Hepatocyte (in vitro differentiated cells): ENCODE measurements around the gene LRFN4. TPM values are rescaled to one million over a fixed set of nuclear protein-coding genes. Genes with fewer than 3 reads are reported as not detected.

Experiments
- DNase-seq: peaks from one replicate; pipeline ENCODE4 v3.0.0-alpha.2; 2016; ENCODE audit warnings: low spot score
- H2AFZ ChIP-seq: fragments of 200-600 bp; sonication (generic); 2 replicates; pipeline ENCODE4 v1.6.0; 2016; ENCODE audit warnings: antibody characterized with exemption, mild to moderate bottlenecking
- H3K27ac ChIP-seq: fragments of 200-600 bp; sonication (generic); 2 replicates; pipeline ENCODE4 v1.5.1; 2016; ENCODE audit warnings: mild to moderate bottlenecking
- H3K27me3 ChIP-seq: fragments of 200-600 bp; sonication (generic); 2 replicates; pipeline ENCODE4 v1.6.1; 2016
- H3K36me3 ChIP-seq: fragments of 200-600 bp; sonication (generic); replicated peaks from 2 replicates; pipeline ENCODE4 v1.5.1; 2016; ENCODE audit warnings: low read depth; ENCODE audit not compliant: insufficient read depth
- H3K4me1 ChIP-seq: fragments of 200-600 bp; sonication (generic); 2 replicates; pipeline ENCODE4 v1.5.1; 2016; ENCODE audit warnings: mild to moderate bottlenecking, moderate library complexity; ENCODE audit not compliant: insufficient read depth
- H3K4me2 ChIP-seq: fragments of 200-600 bp; sonication (generic); 2 replicates; pipeline ENCODE4 v1.6.0; 2016
- H3K4me3 ChIP-seq: fragments of 200-600 bp; sonication (generic); 2 replicates; pipeline ENCODE4 v1.5.1; 2016; ENCODE audit warnings: mild to moderate bottlenecking
- H3K79me2 ChIP-seq: fragments of 200-600 bp; sonication (generic); 2 replicates; pipeline ENCODE4 v1.6.0; 2017; ENCODE audit warnings: mild to moderate bottlenecking
- H3K9me2 ChIP-seq: fragments of 200-600 bp; sonication (generic); replicated peaks from 2 replicates; pipeline ENCODE4 v1.6.0; 2017; ENCODE audit warnings: mild to moderate bottlenecking; ENCODE audit not compliant: insufficient read depth
- H3K9me3 ChIP-seq: fragments of 200-600 bp; sonication (generic); 2 replicates; pipeline ENCODE4 v1.5.1; 2016; ENCODE audit warnings: low read depth, mild to moderate bottlenecking
- H4K20me1 ChIP-seq: fragments of 200-600 bp; sonication (generic); 2 replicates; pipeline ENCODE4 v1.6.0; 2016; ENCODE audit warnings: mild to moderate bottlenecking; ENCODE audit not compliant: insufficient read depth, poor library complexity, severe bottlenecking
- CTCF ChIP-seq: fragments of 200-600 bp; sonication (generic); IDR thresholded peaks from 2 replicates; pipeline ENCODE4 v1.5.1; 2016; ENCODE audit warnings: antibody characterized with exemption, mild to moderate bottlenecking; ENCODE audit not compliant: poor library complexity
- EZH2 ChIP-seq: fragments of 200-600 bp; sonication (generic); IDR thresholded peaks from 2 replicates; pipeline ENCODE4 v1.6.1; 2016; ENCODE audit warnings: antibody characterized with exemption, mild to moderate bottlenecking, borderline replicate concordance
- EZH2phosphoT487 ChIP-seq: fragments of 200-600 bp; sonication (generic); IDR thresholded peaks from one replicate; pipeline ENCODE4 v1.6.1; 2018; ENCODE audit warnings: antibody characterized with exemption, mild to moderate bottlenecking, low read depth, moderate library complexity; ENCODE audit not compliant: unreplicated experiment, severe bottlenecking
- WGBS: methylation state at CpG from one replicate; pipeline ENCODE4 v1.1.6; 2016; ENCODE audit warnings: low lambda C conversion rate; ENCODE audit errors: missing lambda C conversion rate; 5-methylcytosine and 5-hydroxymethylcytosine counted together
- polyA plus RNA-seq: library from polyadenylated mRNA; unstranded; fragments of >200 nt; fragmentation: Nextera tagmentation; extraction: Ambion mirVana; gene quantifications from 2 replicates; pipeline ENCODE4 v1.2.1, GENCODE V29; 2016
- total RNA-seq: library from RNA; depleted of rRNA; stranded (reverse); fragments of >200 nt; gene quantifications from 2 replicates; pipeline ENCODE4 v1.2.3, GENCODE V29; 2014

LRFN4 gene
- total and polyA plus RNA-seq, 2 experiments from 2014 or later, result 15.8 to 30.2 TPM

- H3K79me2 ChIP-seq, result no peaks in the 10 kb centered on the region
- no peaks in the 10 kb centered on the region for H3K9me3 ChIP-seq
- WGBS, result 94% methylated on average over 17 of the region's 26 CpGs
- H3K27me3 ChIP-seq, result no peaks in the 10 kb centered on the region
- H3K9me2 ChIP-seq, result no peaks in the 10 kb centered on the region
- H3K4me2 ChIP-seq, result no peak overlapping the region
- DNase-seq, result no peak
- H2AFZ ChIP-seq, result no peak overlapping the region
- no peak overlapping the region for H3K4me3 ChIP-seq
- no peak for TF ChIP-seq EZH2
- TF ChIP-seq CTCF, result no peak
- H3K27ac ChIP-seq, result no peak overlapping the region
- peaks cover 8% of the 10 kb centered on the region for H3K4me1 ChIP-seq
- no peaks in the 10 kb centered on the region for H3K36me3 ChIP-seq
- H4K20me1 ChIP-seq, result no peaks in the 10 kb centered on the region
Observed at GRCh38 chr11:66852466-66853241, 4.2 kb upstream of the LRFN4 start.

GRCh38 chr11:66853242-66854229 lies 3.3 kb upstream of the LRFN4 start:
- no peaks in the 10 kb centered on the region for H3K9me3 ChIP-seq
- H3K27me3 ChIP-seq, result no peaks in the 10 kb centered on the region
- H2AFZ ChIP-seq, result no peak overlapping the region
- H3K79me2 ChIP-seq, result no peaks in the 10 kb centered on the region
- H3K4me1 ChIP-seq, result peaks cover 8% of the 10 kb centered on the region
- no peak overlapping the region for H3K4me3 ChIP-seq
- TF ChIP-seq CTCF (no peak), EZH2phosphoT487 (no peak), EZH2 (no peak)
- DNase-seq, result no peak
- no peak overlapping the region for H3K4me2 ChIP-seq
- no peaks in the 10 kb centered on the region for H4K20me1 ChIP-seq
- no peaks in the 10 kb centered on the region for H3K9me2 ChIP-seq
- H3K27ac ChIP-seq, result no peak overlapping the region
- WGBS, result 91% methylated on average over 25 of the region's 26 CpGs
- H3K36me3 ChIP-seq, result no peaks in the 10 kb centered on the region

- Histone ChIP-seq H3K79me2 (no peaks in the 10 kb centered on the region), H3K9me3 (no peaks in the 10 kb centered on the region), H3K27me3 (no peaks in the 10 kb centered on the region), H2AFZ (no peak overlapping the region), H3K27ac (no peak overlapping the region), H3K4me3 (no peak overlapping the region), H3K4me1 (peaks cover 8% of the 10 kb centered on the region), H3K4me2 (no peak overlapping the region), H4K20me1 (no peaks in the 10 kb centered on the region), H3K9me2 (no peaks in the 10 kb centered on the region), H3K36me3 (no peaks in the 10 kb centered on the region)
- DNase-seq, result no peak
- TF ChIP-seq EZH2phosphoT487 (no peak), EZH2 (no peak), CTCF (no peak)
- WGBS, result 92% methylated on average over 12 of the region's 12 CpGs
Observed at GRCh38 chr11:66854231-66854661, 2.6 kb upstream of the LRFN4 start.
